ENCODE data around the gene AGAP3. TPM values are rescaled to one million over a fixed set of nuclear protein-coding genes. Genes with fewer than 3 reads are reported as not detected.

The AGAP3 gene
- total RNA-seq, 1 experiment from 2014 or later: 115 TPM

- H3K27me3 ChIP-seq (replicated peaks; ENCODE audit: insufficient read depth, low read depth, low read length, poor library complexity): no peaks in the 10 kb centered on the region
- no TSS peak for BruUV-seq (replicated peaks)
- no peak overlapping the region for H3K4me3 ChIP-seq (ENCODE audit: low read depth, low read length, poor library complexity, severe bottlenecking)
- H3K4me1 ChIP-seq (ENCODE audit: insufficient read depth, low read length, poor library complexity, severe bottlenecking): no peaks in the 10 kb centered on the region
- H3K9me3 ChIP-seq (ENCODE audit: low read depth, low read length, poor library complexity, severe bottlenecking): no peaks in the 10 kb centered on the region
- CTCF ChIA-PET: interaction anchor here (0.5 to 0.6 kb wide), 2 partner anchors 20 to 30 kb away, joined by 4 to 5 read pairs; no protein-coding TSS in a partner anchor
- no peak for TF ChIP-seq CTCF (conservative IDR thresholded peaks at IDR 0.05; ENCODE audit: low read depth, low read length)
- no peak overlapping the region for H3K27ac ChIP-seq (ENCODE audit: low read depth, low read length, poor library complexity, severe bottlenecking)
- POLR2A ChIA-PET (ENCODE audit: low non-redundant PET): interaction anchor here (0.7 kb wide), 1 partner anchor 13 kb away, joined by 9 read pairs; no protein-coding TSS in a partner anchor
- intact Hi-C loops (cut with micrococcal nuclease; ENCODE audit: unreplicated experiment): no loop called here
- peaks cover 5% of the 10 kb centered on the region for H3K36me3 ChIP-seq (ENCODE audit: insufficient read depth, low read length, poor library complexity, severe bottlenecking)
- DNase-seq (ENCODE audit: low spot score): no peak
Observed at GRCh38 chr7:151095123-151095797, 9.0 kb downstream of the AGAP3 start.

- H3K27me3 ChIP-seq (replicated peaks; ENCODE audit: insufficient read depth, low read depth, low read length, poor library complexity): no peaks in the 10 kb centered on the region
- intact Hi-C loops (cut with micrococcal nuclease; ENCODE audit: unreplicated experiment): no loop called here
- BruUV-seq (replicated peaks): no TSS peak
Observed at GRCh38 chr7:151095828-151096475, 9.7 kb downstream of the AGAP3 start.

GRCh38 chr7:151099486-151100211 lies 13.4 kb downstream of the AGAP3 start:
- H3K4me3 ChIP-seq (ENCODE audit: low read depth, low read length, poor library complexity, severe bottlenecking): no peak overlapping the region
- CTCF ChIA-PET: no interaction called here
- H3K27me3 ChIP-seq (replicated peaks; ENCODE audit: insufficient read depth, low read depth, low read length, poor library complexity): no peaks in the 10 kb centered on the region
- intact Hi-C loops (cut with micrococcal nuclease; ENCODE audit: unreplicated experiment): no loop called here
- TF ChIP-seq CTCF (conservative IDR thresholded peaks at IDR 0.05; ENCODE audit: low read depth, low read length) (no peak), EZH2 (IDR thresholded peaks at IDR 0.05; ENCODE audit: borderline replicate concordance, low read depth, low read length, poor library complexity, severe bottlenecking) (no peak)
- no peak for DNase-seq (ENCODE audit: low spot score)
- POLR2A ChIA-PET (ENCODE audit: low non-redundant PET): no interaction called here
- BruUV-seq (replicated peaks): no TSS peak
- no peaks in the 10 kb centered on the region for H3K4me1 ChIP-seq (ENCODE audit: insufficient read depth, low read length, poor library complexity, severe bottlenecking)
- no peak overlapping the region for H3K27ac ChIP-seq (ENCODE audit: low read depth, low read length, poor library complexity, severe bottlenecking)
- no peaks in the 10 kb centered on the region for H3K36me3 ChIP-seq (ENCODE audit: insufficient read depth, low read length, poor library complexity, severe bottlenecking)
- H3K9me3 ChIP-seq (ENCODE audit: low read depth, low read length, poor library complexity, severe bottlenecking): no peaks in the 10 kb centered on the region

More at GRCh38 chr7:151095828-151096475, 9.7 kb downstream of the AGAP3 start:
- no peak for DNase-seq (ENCODE audit: low spot score)
- CTCF ChIA-PET: no interaction called here
- no peak overlapping the region for H3K27ac ChIP-seq (ENCODE audit: low read depth, low read length, poor library complexity, severe bottlenecking)
- POLR2A ChIA-PET (ENCODE audit: low non-redundant PET): interaction anchor here (0.7 kb wide), 1 partner anchor 12 kb away, joined by 9 read pairs; no protein-coding TSS in a partner anchor
- H3K9me3 ChIP-seq (ENCODE audit: low read depth, low read length, poor library complexity, severe bottlenecking): no peaks in the 10 kb centered on the region
- peaks cover 5% of the 10 kb centered on the region for H3K36me3 ChIP-seq (ENCODE audit: insufficient read depth, low read length, poor library complexity, severe bottlenecking)
- TF ChIP-seq EZH2 (IDR thresholded peaks at IDR 0.05; ENCODE audit: borderline replicate concordance, low read depth, low read length, poor library complexity, severe bottlenecking): no peak
- no peak for TF ChIP-seq CTCF (conservative IDR thresholded peaks at IDR 0.05; ENCODE audit: low read depth, low read length)
- H3K4me1 ChIP-seq (ENCODE audit: insufficient read depth, low read length, poor library complexity, severe bottlenecking): no peaks in the 10 kb centered on the region
- no peak overlapping the region for H3K4me3 ChIP-seq (ENCODE audit: low read depth, low read length, poor library complexity, severe bottlenecking)
